ENCODE data around the gene UCP3.

GRCh38 chr11:73978576-73979086 lies 30.3 kb downstream of the UCP3 start:
- no peak for TF ChIP-seq POLR2A (IDR thresholded peaks at IDR 0.05)
- no peak for TF ChIP-seq CTCF (IDR thresholded peaks at IDR 0.05)
- no peak for TF ChIP-seq POLR2AphosphoS5 (IDR thresholded peaks at IDR 0.05)
- no peak for TF ChIP-seq EP300 (IDR thresholded peaks at IDR 0.05)
